Measurements from ENCODE around the gene KDM4C. TPM values are rescaled to one million over a fixed set of nuclear protein-coding genes. Genes with fewer than 3 reads are reported as not detected.

The KDM4C gene
- total and polyA plus RNA-seq, 2 of the 4 experiments (the other 2 are of a cell fraction), result 11.8 to 23.8 TPM

GRCh38 chr9:7125231-7125630 is 367.5 kb downstream of the KDM4C start:
- Histone ChIP-seq H2BK15ac (ENCODE audit: low read depth, low read length) (no peak overlapping the region), H3K18ac (ENCODE audit: low read depth, low read length) (no peak overlapping the region), H2AK5ac (ENCODE audit: low read depth, low read length) (no peak overlapping the region), H3K36me3 (ENCODE audit: control insufficient read depth, insufficient read depth, low read length) (peaks cover 1% of the 10 kb centered on the region; the same call in 1 of the 2 replicates), H2AK9ac (replicated peaks; ENCODE audit: low read depth, low read length, poor library complexity) (no peak overlapping the region), H3K23ac (ENCODE audit: low read depth, low read length) (no peak overlapping the region), H3K4ac (ENCODE audit: low read depth, low read length) (no peak overlapping the region), H3K4me3 (ENCODE audit: insufficient read depth, low read depth, low read length) (no peak overlapping the region), H2BK5ac (ENCODE audit: low read depth, low read length, poor library complexity, severe bottlenecking) (no peak overlapping the region), H3K4me1 (ENCODE audit: control insufficient read depth, insufficient read depth, low read length) (no peaks in the 10 kb centered on the region), H3K79me1 (ENCODE audit: low read depth in 1 of 2, low read length in 2 of 2) (no peaks in the 10 kb centered on the region), H4K5ac (ENCODE audit: low read depth, low read length) (no peak overlapping the region), H4K20me1 (ENCODE audit: insufficient read depth, low read length) (no peaks in the 10 kb centered on the region), H3K9ac (ENCODE audit: low read depth, low read length) (no peak overlapping the region), H4K8ac (ENCODE audit: low read depth in 2 of 2, low read length in 2 of 2) (no peak overlapping the region), H3K9me1 (ENCODE audit: insufficient read depth, low read length) (no peaks in the 10 kb centered on the region), H3K14ac (replicated peaks; ENCODE audit: low read depth, low read length) (no peak overlapping the region), H3K9me3 (ENCODE audit: control insufficient read depth, insufficient read depth, low read length) (no peaks in the 10 kb centered on the region), H2BK20ac (ENCODE audit: low read depth, low read length) (no peak overlapping the region), H2AFZ (replicated peaks; ENCODE audit: low read length, poor library complexity) (no peak overlapping the region), H3K27me3 (ENCODE audit: control insufficient read depth, insufficient read depth, low read length) (no peaks in the 10 kb centered on the region), H2BK120ac (ENCODE audit: low read depth, low read length) (no peak overlapping the region), H3K27ac (ENCODE audit: insufficient read depth, low read length) (no peak overlapping the region), H3K4me2 (ENCODE audit: low read depth, low read length) (no peak overlapping the region), H4K91ac (ENCODE audit: insufficient read depth, low read depth, low read length) (no peak overlapping the region), H3K56ac (ENCODE audit: extremely low read depth, insufficient read depth, low read length) (no peak overlapping the region)
- in situ Hi-C loops (cut with MboI; ENCODE audit: low sequenced_read_pairs) (no loop called here), dilution Hi-C loops (cut with HindIII; ENCODE audit: low sequenced_read_pairs, unreplicated experiment) (no loop called here), intact Hi-C loops (cut with micrococcal nuclease) (no loop called here)
- TF ChIP-seq CTCF (conservative IDR thresholded peaks at IDR 0.05; ENCODE audit: low read depth, low read length) (no peak), MAFK (IDR thresholded peaks at IDR 0.05; ENCODE audit: low read depth, low read length) (no peak), CEBPB (IDR thresholded peaks at IDR 0.05; ENCODE audit: low read depth, low read length) (no peak), FOS (IDR thresholded peaks at IDR 0.05; ENCODE audit: low read depth, low read length) (no peak), SMC3 (IDR thresholded peaks at IDR 0.05; ENCODE audit: low read depth, low read length) (no peak), USF2 (IDR thresholded peaks at IDR 0.05; ENCODE audit: low read depth, low read length) (no peak), RCOR1 (IDR thresholded peaks at IDR 0.05; ENCODE audit: insufficient replicate concordance, low read length) (no peak), NFE2L2 (IDR thresholded peaks at IDR 0.05; ENCODE audit: low read depth, low read length) (no peak), BHLHE40 (IDR thresholded peaks at IDR 0.05; ENCODE audit: low read depth, low read length) (no peak), RFX5 (IDR thresholded peaks at IDR 0.05; ENCODE audit: low read depth, low read length) (no peak), MAZ (IDR thresholded peaks at IDR 0.05; ENCODE audit: borderline replicate concordance, low read depth, low read length) (no peak)
- ATAC-seq (ENCODE audit: low read depth), result no peak
- CTCF ChIA-PET, result no interaction called here
- BruUV-seq (replicated peaks), result no TSS peak
- POLR2A ChIA-PET (ENCODE audit: unreplicated experiment), result no interaction called here
- 100% methylated on average over 1 of the region's 2 CpGs; no CpG with 5 or more reads in 1 of the 2 experiments for WGBS, 2 experiments (ENCODE audit: extremely low coverage in 2 of 2, insufficient read length in 1 of 2)
- DNase-seq, result no peak
